Left lobe of liver (tissue), 2 donors: Measurements from ENCODE around the gene LHFPL2. TPM values are rescaled to one million over a fixed set of nuclear protein-coding genes. Genes with fewer than 3 reads are reported as not detected.
"Not testable (repeated sequence)": the region's sequence is repeated elsewhere in the genome, so short reads cannot be mapped to it uniquely, and the experiment has no call there.

Experiments
- ATAC-seq: fragments of 200-7000 bp; cut with Tn5 transposase; one replicate; pipeline ENCODE4 v1.9.1; 2020; ENCODE audit warnings: mild to moderate bottlenecking, moderate library complexity
- DNase-seq: peaks from one replicate; pipeline ENCODE4 v3.0.0-alpha.2; 2020; ENCODE audit warnings: low spot score
- total RNA-seq: library from RNA; stranded (reverse); gene quantifications from one replicate; pipeline ENCODE4 v1.2.1, GENCODE V29; 2021
- donor health status: DM: no; HTN: no; CAD: no; lungs with moderate emphysema.
- donor health status: DM: no; HTN: yes; CAD: no.

The LHFPL2 gene
- total RNA-seq = 2.4 TPM

GRCh38 chr5:78648359-78649210 is at the start of gene LHFPL2:
LHFPL2 (minus strand) TSS chr5:78648772; CDS start chr5:78510213, 138,559 bp downstream.
- ATAC-seq = peak; percentile 82
- DNase-seq = peak; percentile 60

- DNase-seq (no peak), ATAC-seq (no peak)
Observed at GRCh38 chr5:78696637-78697036, 48.1 kb upstream of the LHFPL2 start.

- DNase-seq, ATAC-seq: not testable (repeated sequence)
Observed at GRCh38 chr5:78696052-78696451, 47.5 kb upstream of the LHFPL2 start.

GRCh38 chr5:78693339-78693738 is 44.8 kb upstream of the LHFPL2 start:
- no peak for DNase-seq
- no peak for ATAC-seq

GRCh38 chr5:78691084-78691960 is 42.8 kb upstream of the LHFPL2 start:
- no peak for DNase-seq

GRCh38 chr5:78690253-78690972 is 41.8 kb upstream of the LHFPL2 start:
- no peak for DNase-seq
- ATAC-seq = no peak

More at GRCh38 chr5:78691084-78691960, 42.8 kb upstream of the LHFPL2 start:
- ATAC-seq = no peak

GRCh38 chr5:78689540-78690252 is 41.1 kb upstream of the LHFPL2 start:
- no peak for DNase-seq
- no peak for ATAC-seq

GRCh38 chr5:78687514-78687913 is 38.9 kb upstream of the LHFPL2 start:
- not testable (repeated sequence) for ATAC-seq, DNase-seq

- not testable (repeated sequence) for DNase-seq, ATAC-seq
Observed at GRCh38 chr5:78683905-78684304, 35.3 kb upstream of the LHFPL2 start.

GRCh38 chr5:78679905-78680304 is 31.3 kb upstream of the LHFPL2 start:
- ATAC-seq (no peak), DNase-seq (no peak)

GRCh38 chr5:78677777-78678668 is 29.5 kb upstream of the LHFPL2 start:
- ATAC-seq = no peak
- no peak for DNase-seq

- no peak for DNase-seq
- ATAC-seq = no peak
Observed at GRCh38 chr5:78675956-78676730, 27.6 kb upstream of the LHFPL2 start.

GRCh38 chr5:78673827-78674226 is 25.3 kb upstream of the LHFPL2 start:
- ATAC-seq, DNase-seq: not testable (repeated sequence)

- DNase-seq = no peak
- ATAC-seq = no peak
Observed at GRCh38 chr5:78672154-78672553, 23.6 kb upstream of the LHFPL2 start.

GRCh38 chr5:78671609-78672008 is 23.0 kb upstream of the LHFPL2 start:
- ATAC-seq = no peak
- no peak for DNase-seq

- no peak for DNase-seq
- ATAC-seq = no peak
Observed at GRCh38 chr5:78670701-78671269, 22.2 kb upstream of the LHFPL2 start.

GRCh38 chr5:78669331-78669730 is 20.8 kb upstream of the LHFPL2 start:
- ATAC-seq = no peak

GRCh38 chr5:78667461-78668103 is 19.0 kb upstream of the LHFPL2 start:
- DNase-seq (no peak), ATAC-seq (no peak)

More at GRCh38 chr5:78669331-78669730, 20.8 kb upstream of the LHFPL2 start:
- no peak for DNase-seq
